Ovary (tissue), 9 donors: Measurements from ENCODE around the gene PPA1. TPM values are rescaled to one million over a fixed set of nuclear protein-coding genes. Genes with fewer than 3 reads are reported as not detected.
A peak's percentile ranks its signal among the peaks of the same experiment; 100 is the strongest.
"Not testable (repeated sequence)": the region's sequence is repeated elsewhere in the genome, so short reads cannot be mapped to it uniquely, and the experiment has no call there.

ENCODE experiments used
- DNase-seq, 5 donors: peaks; one replicate each; pipeline ENCODE4 v3.0.0-alpha.2; 2019 to 2020
- H3K27ac ChIP-seq, 2 donors: fragments of 200-600 bp; one replicate each; pipeline versions ENCODE4 v1.5.1 to v1.8.0; 2019 to 2022
- H3K27me3 ChIP-seq: fragments of 200-600 bp; one replicate; pipeline ENCODE4 v1.8.0; 2022
- H3K36me3 ChIP-seq: fragments of 200-600 bp; sonication (generic); one replicate; pipeline ENCODE4 v1.5.1; 2019
- H3K4me1 ChIP-seq: one replicate; pipeline ENCODE4 v1.8.1; 2013; ENCODE audit warnings: mild to moderate bottlenecking, moderate library complexity; ENCODE audit not compliant: insufficient read depth
- H3K4me3 ChIP-seq: fragments of 200-600 bp; sonication (generic); one replicate; pipeline ENCODE4 v1.5.1; 2017
- H3K9me3 ChIP-seq, 2 donors: fragments of 200-600 bp in 1 of 2; sonication (generic) in 1 of 2; one replicate each; pipeline versions ENCODE4 v1.5.1 to v1.8.1; 2013 to 2019; ENCODE audit warnings: mild to moderate bottlenecking in 1 of 2, moderate library complexity in 1 of 2
- EP300 ChIP-seq: sonication (generic); formaldehyde crosslinking; IDR thresholded peaks from one replicate; pipeline ENCODE4 v1.6.1; 2017; ENCODE audit warnings: antibody characterized with exemption
- POLR2A ChIP-seq: fragments of 450-650 bp; IDR thresholded peaks from one replicate; pipeline ENCODE4 v1.6.1; 2017; ENCODE audit warnings: antibody characterized with exemption, mild to moderate bottlenecking, moderate library complexity
- WGBS, 3 donors: extraction: QIAGEN DNeasy Blood & Tissue Kit in 1 of 3; methylation state at CpG; one replicate each; pipeline versions ENCODE4 v1.1.5 to v1.1.7; 2013 to 2017; 5-methylcytosine and 5-hydroxymethylcytosine counted together
- intact Hi-C, 4 donors: fragments of 100-400 bp; cut with DNase I; formaldehyde crosslinking; loops; one replicate each; pipeline versions ENCODE4 v1.11.0 to v1.15.1; 2022 to 2023
- polyA plus RNA-seq, 2 donors: library from polyadenylated mRNA; stranded (reverse); fragments of 200-250 nt in 1 of 2; fragments of 350-450 nt in 1 of 2; fragmentation: Illumina TruSeq in 1 of 2; extraction: RNeasy Lipid Tissue Mini Kit (QIAGEN cat#74804) in 1 of 2; gene quantifications; one replicate each; pipeline ENCODE4 v1.2.3, GENCODE V29; 2013 to 2014
- total RNA-seq, 7 donors: library from RNA; depleted of rRNA in 2 of 7; stranded (reverse); fragments of >200 nt in 2 of 7; fragmentation: NEBNext Ultra II Directional in 3 of 7; extraction: Animal tissue kit (Norgen Biotek cat#: 25700) in 3 of 7; gene quantifications; one replicate each; pipeline versions ENCODE4 v1.1.0 to v1.2.4, GENCODE V29; 2016 to 2023
- TF ChIP-seq, protein P1 (sequence below), 3 donors: fragments of 450-650 bp in 2 of 3; fragments of 200-600 bp in 1 of 3; IDR thresholded peaks; one replicate each; pipeline versions ENCODE4 v1.5.1 to v1.8.0; 2016 to 2022; ENCODE audit warnings: antibody characterized with exemption in 3 of 3, mild to moderate bottlenecking in 1 of 3
- donor health status: DM: no; HTN: no; CAD: no; lungs with moderate emphysema.
- donor health status: DM: no; HTN: no; CAD: no.
- donor health status: Bipolar disorder and iron deficiency.
- donor health status: DM: yes; HTN: yes; CAD: no.
- donor health status: DM: no; HTN: no; CAD: no.
- donor health status: DM: yes; HTN: yes; CAD: no.

PPA1 gene
- total and polyA plus RNA-seq, 9 donors, result 36.8 to 162 (median 78.4) TPM

DNA sequence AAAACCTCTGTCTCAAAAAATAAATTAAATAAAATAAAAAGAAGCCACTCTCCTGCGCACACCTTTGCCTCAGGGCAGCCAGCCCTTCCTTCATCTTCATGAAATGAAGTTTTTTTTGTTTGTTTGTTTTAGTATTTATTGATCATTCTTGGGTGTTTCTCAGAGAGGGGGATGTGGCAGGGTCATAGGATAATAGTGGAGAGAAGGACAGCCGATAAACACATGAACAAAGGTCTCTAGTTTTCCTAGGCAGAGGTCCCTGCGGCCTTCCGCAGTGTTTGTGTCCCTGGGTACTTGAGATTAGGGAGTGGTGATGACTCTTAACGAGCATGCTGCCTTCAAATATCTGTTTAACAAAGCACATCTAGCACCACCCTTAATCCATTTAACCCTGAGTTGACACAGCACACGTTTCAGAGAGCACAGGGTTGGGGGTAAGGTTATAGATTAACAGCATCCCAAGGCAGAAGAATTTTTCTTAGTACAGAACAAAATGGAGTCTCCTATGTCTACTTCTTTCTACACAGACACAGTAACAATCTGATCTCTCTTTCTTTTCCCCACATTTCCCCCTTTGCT is 4.8 kb upstream of the PPA1 start:
- intact Hi-C loops, result not testable (repeated sequence)

GRCh38 chr10:70234668-70235447 is 1.6 kb upstream of the PPA1 start:
- no peaks in the 10 kb centered on the region for H3K36me3 ChIP-seq
- 59 to 67% (median 60%) methylated on average over 18 of the region's 18 CpGs for WGBS, 3 donors
- intact Hi-C loops, result no loop called here
- no peaks in the 10 kb centered on the region for H3K4me1 ChIP-seq
- no peak overlapping the region for H3K27ac ChIP-seq
- DNase-seq, result peak; percentile 54 to 74 (median 66)
- H3K9me3 ChIP-seq, result no peaks in the 10 kb centered on the region
- no peak overlapping the region for H3K4me3 ChIP-seq
- no peaks in the 10 kb centered on the region for H3K27me3 ChIP-seq
- TF ChIP-seq EP300, result no peak
- TF ChIP-seq POLR2A, result no peak
- TF ChIP-seq, protein P1, sequence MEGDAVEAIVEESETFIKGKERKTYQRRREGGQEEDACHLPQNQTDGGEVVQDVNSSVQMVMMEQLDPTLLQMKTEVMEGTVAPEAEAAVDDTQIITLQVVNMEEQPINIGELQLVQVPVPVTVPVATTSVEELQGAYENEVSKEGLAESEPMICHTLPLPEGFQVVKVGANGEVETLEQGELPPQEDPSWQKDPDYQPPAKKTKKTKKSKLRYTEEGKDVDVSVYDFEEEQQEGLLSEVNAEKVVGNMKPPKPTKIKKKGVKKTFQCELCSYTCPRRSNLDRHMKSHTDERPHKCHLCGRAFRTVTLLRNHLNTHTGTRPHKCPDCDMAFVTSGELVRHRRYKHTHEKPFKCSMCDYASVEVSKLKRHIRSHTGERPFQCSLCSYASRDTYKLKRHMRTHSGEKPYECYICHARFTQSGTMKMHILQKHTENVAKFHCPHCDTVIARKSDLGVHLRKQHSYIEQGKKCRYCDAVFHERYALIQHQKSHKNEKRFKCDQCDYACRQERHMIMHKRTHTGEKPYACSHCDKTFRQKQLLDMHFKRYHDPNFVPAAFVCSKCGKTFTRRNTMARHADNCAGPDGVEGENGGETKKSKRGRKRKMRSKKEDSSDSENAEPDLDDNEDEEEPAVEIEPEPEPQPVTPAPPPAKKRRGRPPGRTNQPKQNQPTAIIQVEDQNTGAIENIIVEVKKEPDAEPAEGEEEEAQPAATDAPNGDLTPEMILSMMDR (IDR thresholded peaks at IDR 0.05), result no peak

More for the DNA sequence above, 4.8 kb upstream of the PPA1 start:
- not testable (repeated sequence) for H3K27ac ChIP-seq, H3K27me3 ChIP-seq, H3K4me3 ChIP-seq, H3K9me3 ChIP-seq, H3K36me3 ChIP-seq, DNase-seq, H3K4me1 ChIP-seq
- WGBS, 3 donors, result 73 to 79% (median 74%) methylated on average over 6 of the region's 6 CpGs

DNA sequence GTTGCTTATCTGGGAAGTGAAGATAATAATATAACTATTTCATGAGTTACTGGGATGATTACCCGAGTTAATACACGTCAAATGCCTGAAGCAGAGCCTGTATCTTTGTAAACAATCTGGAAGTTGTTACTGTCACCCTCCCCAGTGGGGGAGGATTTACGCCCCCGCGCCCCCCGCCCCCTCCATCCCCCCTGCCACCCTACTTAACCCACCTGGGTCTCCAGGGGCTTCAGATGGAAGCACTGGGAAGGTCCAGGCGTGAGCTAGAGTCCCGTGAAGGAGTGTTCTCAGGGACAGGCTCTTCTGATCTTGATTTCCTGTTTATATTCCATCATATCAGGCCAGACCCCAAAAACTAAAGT is 691 bp upstream of the PPA1 start:
- intact Hi-C loops, result no loop called here
- Histone ChIP-seq H3K27ac (peak overlapping the region in 1 of 2 donors; percentile 47), H3K9me3 (no peaks in the 10 kb centered on the region), H3K4me1 (no peaks in the 10 kb centered on the region), H3K27me3 (no peaks in the 10 kb centered on the region), H3K36me3 (no peaks in the 10 kb centered on the region), H3K4me3 (peak overlapping the region; percentile 79)
- TF ChIP-seq POLR2A (no peak), EP300 (no peak)
- TF ChIP-seq, protein P1 (IDR thresholded peaks at IDR 0.05), result no peak
- WGBS, 3 donors, result 12 to 23% (median 16%) methylated on average over 8 of the region's 8 CpGs
- DNase-seq, result no peak

DNA sequence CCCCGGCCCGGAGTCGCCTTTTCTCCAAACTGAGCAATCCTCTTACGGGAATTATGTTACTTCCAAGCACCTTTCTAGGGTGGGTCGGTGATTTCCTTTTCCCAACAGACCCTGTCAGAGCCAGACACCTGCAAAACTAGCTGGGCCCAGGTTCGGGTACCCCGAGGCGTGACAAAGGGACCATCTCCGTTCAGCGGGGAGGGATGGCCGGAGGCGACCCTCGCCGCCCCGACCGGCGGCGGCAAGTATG is 445 bp downstream of the PPA1 start:
- Histone ChIP-seq H3K27ac (peak overlapping the region in 1 of 2 donors; percentile 49), H3K9me3 (no peaks in the 10 kb centered on the region), H3K27me3 (no peaks in the 10 kb centered on the region), H3K36me3 (no peaks in the 10 kb centered on the region), H3K4me1 (no peaks in the 10 kb centered on the region), H3K4me3 (peak overlapping the region; percentile 79)
- intact Hi-C loops, result no loop called here
- TF ChIP-seq, protein P1 (IDR thresholded peaks at IDR 0.05), result no peak
- TF ChIP-seq POLR2A (no peak), EP300 (no peak)
- peak in 1 of 5 donors; percentile 15 for DNase-seq
- WGBS, 3 donors, result 0 to 1% (median 0%) methylated on average over 17 to 18 of the region's 18 CpGs

DNA sequence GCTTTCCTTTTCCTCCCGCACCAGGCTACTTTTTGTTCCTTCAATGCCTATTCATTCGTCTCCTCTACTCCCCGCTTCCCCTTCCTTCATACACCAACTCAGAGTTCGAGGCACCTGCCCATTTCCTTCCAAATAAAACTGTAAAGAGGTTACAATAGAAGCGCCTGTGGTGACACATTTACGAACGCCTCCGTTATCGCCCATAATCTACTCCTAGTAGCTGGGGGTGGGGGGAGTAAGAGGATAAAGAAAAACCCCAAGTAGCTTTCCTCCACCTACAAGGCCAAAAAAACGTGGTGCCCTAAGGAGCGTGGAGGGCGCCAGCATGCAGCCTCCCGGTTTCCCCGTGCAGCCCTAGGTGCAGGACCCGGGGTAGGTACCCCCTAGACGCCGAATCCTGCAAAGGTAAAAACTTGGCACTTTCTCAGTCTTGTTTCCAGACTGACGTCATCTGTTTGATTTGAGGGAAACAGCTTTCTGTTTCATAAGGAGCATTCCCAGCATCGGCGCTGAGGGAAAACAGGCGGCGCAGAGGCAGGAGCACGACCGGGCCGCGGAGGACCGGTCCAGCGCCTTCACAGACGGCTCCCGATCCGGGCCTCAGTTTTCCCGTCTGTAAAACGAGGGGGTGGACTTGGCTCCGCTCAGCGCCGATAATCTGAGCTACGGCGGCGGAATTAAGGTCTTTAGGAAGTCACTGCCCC is 922 bp downstream of the PPA1 start:
- no peaks in the 10 kb centered on the region for H3K36me3 ChIP-seq
- H3K4me1 ChIP-seq, result no peaks in the 10 kb centered on the region
- intact Hi-C loops, result no loop called here
- WGBS, 3 donors, result 5 to 10% (median 8%) methylated on average over 26 to 39 of the region's 39 CpGs
- no peak overlapping the region for H3K27ac ChIP-seq
- no peaks in the 10 kb centered on the region for H3K9me3 ChIP-seq
- TF ChIP-seq, protein P1 (IDR thresholded peaks at IDR 0.05), result no peak
- peak; percentile 35 for TF ChIP-seq POLR2A
- DNase-seq, result peak; percentile 37 to 66 (median 56)
- no peaks in the 10 kb centered on the region for H3K27me3 ChIP-seq
- H3K4me3 ChIP-seq, result peak overlapping the region; percentile 79
